Measurements from ENCODE around the gene PAPPA.

DNA sequence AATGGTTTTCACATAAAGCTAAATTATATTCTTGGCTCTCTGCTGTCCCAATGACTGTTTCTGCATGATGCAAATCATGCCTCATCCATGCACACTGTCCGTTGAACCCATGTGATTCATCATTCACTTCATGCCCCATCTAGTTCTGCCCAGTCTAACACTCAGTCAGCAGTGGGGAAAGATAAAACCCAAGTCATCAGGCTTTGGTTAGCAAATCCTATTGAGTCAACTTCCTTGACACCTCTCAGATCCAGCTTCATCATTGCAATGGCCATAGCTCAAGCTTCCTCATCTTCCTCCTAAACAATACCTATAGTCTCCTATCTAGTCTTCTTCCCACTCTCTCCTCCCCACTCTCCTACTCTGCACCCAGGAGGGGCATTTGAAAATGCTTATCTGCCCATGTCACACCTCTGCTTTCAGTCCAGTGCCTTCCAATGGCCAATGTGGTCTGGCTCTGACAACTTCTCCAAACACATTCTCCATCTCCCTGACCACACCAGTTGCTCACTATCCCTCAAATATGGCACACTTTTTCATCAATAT lies 267.5 kb downstream of the PAPPA start:
- TF ChIP-seq, protein P1, sequence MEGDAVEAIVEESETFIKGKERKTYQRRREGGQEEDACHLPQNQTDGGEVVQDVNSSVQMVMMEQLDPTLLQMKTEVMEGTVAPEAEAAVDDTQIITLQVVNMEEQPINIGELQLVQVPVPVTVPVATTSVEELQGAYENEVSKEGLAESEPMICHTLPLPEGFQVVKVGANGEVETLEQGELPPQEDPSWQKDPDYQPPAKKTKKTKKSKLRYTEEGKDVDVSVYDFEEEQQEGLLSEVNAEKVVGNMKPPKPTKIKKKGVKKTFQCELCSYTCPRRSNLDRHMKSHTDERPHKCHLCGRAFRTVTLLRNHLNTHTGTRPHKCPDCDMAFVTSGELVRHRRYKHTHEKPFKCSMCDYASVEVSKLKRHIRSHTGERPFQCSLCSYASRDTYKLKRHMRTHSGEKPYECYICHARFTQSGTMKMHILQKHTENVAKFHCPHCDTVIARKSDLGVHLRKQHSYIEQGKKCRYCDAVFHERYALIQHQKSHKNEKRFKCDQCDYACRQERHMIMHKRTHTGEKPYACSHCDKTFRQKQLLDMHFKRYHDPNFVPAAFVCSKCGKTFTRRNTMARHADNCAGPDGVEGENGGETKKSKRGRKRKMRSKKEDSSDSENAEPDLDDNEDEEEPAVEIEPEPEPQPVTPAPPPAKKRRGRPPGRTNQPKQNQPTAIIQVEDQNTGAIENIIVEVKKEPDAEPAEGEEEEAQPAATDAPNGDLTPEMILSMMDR (IDR thresholded peaks at IDR 0.05), result no peak
- no peak for TF ChIP-seq NR2C2 (CRISPR knock-in tag; IDR thresholded peaks at IDR 0.05)
- TF ChIP-seq ZNF416 (CRISPR knock-in tag; IDR thresholded peaks at IDR 0.05), result no peak
- TF ChIP-seq CBFB (CRISPR knock-in tag; IDR thresholded peaks at IDR 0.05; ENCODE audit: low read depth), result no peak
- TF ChIP-seq, protein P2, sequence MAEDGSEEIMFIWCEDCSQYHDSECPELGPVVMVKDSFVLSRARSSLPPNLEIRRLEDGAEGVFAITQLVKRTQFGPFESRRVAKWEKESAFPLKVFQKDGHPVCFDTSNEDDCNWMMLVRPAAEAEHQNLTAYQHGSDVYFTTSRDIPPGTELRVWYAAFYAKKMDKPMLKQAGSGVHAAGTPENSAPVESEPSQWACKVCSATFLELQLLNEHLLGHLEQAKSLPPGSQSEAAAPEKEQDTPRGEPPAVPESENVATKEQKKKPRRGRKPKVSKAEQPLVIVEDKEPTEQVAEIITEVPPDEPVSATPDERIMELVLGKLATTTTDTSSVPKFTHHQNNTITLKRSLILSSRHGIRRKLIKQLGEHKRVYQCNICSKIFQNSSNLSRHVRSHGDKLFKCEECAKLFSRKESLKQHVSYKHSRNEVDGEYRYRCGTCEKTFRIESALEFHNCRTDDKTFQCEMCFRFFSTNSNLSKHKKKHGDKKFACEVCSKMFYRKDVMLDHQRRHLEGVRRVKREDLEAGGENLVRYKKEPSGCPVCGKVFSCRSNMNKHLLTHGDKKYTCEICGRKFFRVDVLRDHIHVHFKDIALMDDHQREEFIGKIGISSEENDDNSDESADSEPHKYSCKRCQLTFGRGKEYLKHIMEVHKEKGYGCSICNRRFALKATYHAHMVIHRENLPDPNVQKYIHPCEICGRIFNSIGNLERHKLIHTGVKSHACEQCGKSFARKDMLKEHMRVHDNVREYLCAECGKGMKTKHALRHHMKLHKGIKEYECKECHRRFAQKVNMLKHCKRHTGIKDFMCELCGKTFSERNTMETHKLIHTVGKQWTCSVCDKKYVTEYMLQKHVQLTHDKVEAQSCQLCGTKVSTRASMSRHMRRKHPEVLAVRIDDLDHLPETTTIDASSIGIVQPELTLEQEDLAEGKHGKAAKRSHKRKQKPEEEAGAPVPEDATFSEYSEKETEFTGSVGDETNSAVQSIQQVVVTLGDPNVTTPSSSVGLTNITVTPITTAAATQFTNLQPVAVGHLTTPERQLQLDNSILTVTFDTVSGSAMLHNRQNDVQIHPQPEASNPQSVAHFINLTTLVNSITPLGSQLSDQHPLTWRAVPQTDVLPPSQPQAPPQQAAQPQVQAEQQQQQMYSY (CRISPR knock-in tag; IDR thresholded peaks at IDR 0.05), result no peak
- no peak for TF ChIP-seq SP1 (CRISPR knock-in tag; conservative IDR thresholded peaks at IDR 0.05)
- TF ChIP-seq, protein P3, sequence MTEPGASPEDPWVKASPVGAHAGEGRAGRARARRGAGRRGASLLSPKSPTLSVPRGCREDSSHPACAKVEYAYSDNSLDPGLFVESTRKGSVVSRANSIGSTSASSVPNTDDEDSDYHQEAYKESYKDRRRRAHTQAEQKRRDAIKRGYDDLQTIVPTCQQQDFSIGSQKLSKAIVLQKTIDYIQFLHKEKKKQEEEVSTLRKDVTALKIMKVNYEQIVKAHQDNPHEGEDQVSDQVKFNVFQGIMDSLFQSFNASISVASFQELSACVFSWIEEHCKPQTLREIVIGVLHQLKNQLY (CRISPR knock-in tag; IDR thresholded peaks at IDR 0.05), result no peak
- TF ChIP-seq, protein P4, sequence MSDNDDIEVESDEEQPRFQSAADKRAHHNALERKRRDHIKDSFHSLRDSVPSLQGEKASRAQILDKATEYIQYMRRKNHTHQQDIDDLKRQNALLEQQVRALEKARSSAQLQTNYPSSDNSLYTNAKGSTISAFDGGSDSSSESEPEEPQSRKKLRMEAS (CRISPR knock-in tag; IDR thresholded peaks at IDR 0.05), result no peak

Data from WTC11 (cell line).